Astrocyte of the spinal cord (primary cell): ENCODE data around the gene CDK6.

Experiments used
- DNase-seq: peaks from one replicate; pipeline ENCODE4 v3.0.0; 2011; ENCODE audit warnings: low read depth, low spot score
- H3K4me3 ChIP-seq: 2 replicates; pipeline ENCODE4 v1.5.1; 2011; ENCODE audit warnings: low read depth, mild to moderate bottlenecking, low read length, moderate library complexity
- CTCF ChIP-seq: IDR thresholded peaks from 2 replicates; pipeline ENCODE4 v1.5.1; 2012; ENCODE audit warnings: low read depth, mild to moderate bottlenecking, low read length, inconsistent platforms
- in situ Hi-C: cut with HindIII; loops from 2 replicates; pipeline ENCODE4 v1.10.0; 2017; ENCODE audit warnings: low sequenced_read_pairs

Gene CDK6

GRCh38 chr7:92707435-92707834 lies 128.9 kb downstream of the CDK6 start:
- DNase-seq: no peak
- in situ Hi-C loops: no loop called here
- TF ChIP-seq CTCF: no peak
- H3K4me3 ChIP-seq: no peak overlapping the region

DNA sequence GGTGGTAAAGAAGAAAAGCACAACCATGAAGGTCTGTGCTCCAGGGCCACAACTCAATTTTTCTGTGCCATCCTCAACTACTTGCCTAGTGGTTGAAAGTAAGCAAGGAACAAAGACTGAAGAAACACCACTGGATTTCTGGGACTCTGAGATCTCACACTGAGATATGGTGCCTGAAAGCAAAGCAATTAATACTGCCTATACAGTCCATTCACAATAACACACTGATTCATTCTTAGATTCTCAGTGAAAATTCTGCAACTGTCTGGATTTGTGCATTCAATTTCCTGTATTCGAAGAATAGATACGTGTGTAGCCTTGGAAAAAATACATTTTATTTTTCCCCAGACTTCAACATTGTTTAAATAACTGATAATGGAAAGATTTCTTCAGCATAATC lies 129.8 kb downstream of the CDK6 start:
- no peak for DNase-seq
- no peak for TF ChIP-seq CTCF
- no peak overlapping the region for H3K4me3 ChIP-seq
- in situ Hi-C loops: no loop called here

- H3K4me3 ChIP-seq: no peak overlapping the region
- DNase-seq: no peak
- no peak for TF ChIP-seq CTCF
- in situ Hi-C loops: no loop called here
Observed at GRCh38 chr7:92705831-92706230, 130.5 kb downstream of the CDK6 start.

GRCh38 chr7:92704858-92705257 lies 131.5 kb downstream of the CDK6 start:
- TF ChIP-seq CTCF: no peak
- no peak for DNase-seq
- no peak overlapping the region for H3K4me3 ChIP-seq
- in situ Hi-C loops: no loop called here

GRCh38 chr7:92702535-92702934 lies 133.8 kb downstream of the CDK6 start:
- no peak for TF ChIP-seq CTCF
- in situ Hi-C loops: no loop called here

DNA sequence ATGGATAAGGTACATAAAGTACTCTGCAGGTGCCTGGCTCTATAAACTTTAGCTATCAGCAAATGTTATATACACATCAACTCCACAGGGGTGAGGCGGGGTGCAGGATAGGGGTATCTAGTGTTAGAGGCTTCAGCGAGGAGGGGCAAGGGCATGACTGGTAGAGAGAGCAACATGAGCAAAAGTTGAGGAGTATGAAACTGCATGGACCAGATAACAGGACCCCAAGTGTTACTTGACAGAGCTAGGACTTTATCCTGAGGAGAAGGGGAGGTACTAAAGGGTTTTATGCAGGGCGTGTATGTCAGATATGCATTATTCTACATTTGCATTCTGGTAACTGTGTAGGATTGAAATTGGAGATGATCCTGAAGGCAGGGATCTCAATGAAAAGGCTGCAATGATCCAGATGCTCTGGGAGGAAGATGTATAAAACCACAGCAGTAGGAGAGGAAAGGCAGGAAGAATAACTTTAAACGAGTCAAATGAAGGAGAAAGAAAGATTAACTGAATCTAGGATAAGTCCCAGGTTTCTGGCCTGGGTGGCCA lies 136.3 kb downstream of the CDK6 start:
- H3K4me3 ChIP-seq: no peak overlapping the region
- DNase-seq: no peak
- in situ Hi-C loops: no loop called here
- no peak for TF ChIP-seq CTCF

More at GRCh38 chr7:92702535-92702934, 133.8 kb downstream of the CDK6 start:
- DNase-seq: no peak
- H3K4me3 ChIP-seq: no peak overlapping the region

- no peak for DNase-seq
- in situ Hi-C loops: no loop called here
- no peak overlapping the region for H3K4me3 ChIP-seq
- TF ChIP-seq CTCF: no peak
Observed at GRCh38 chr7:92699560-92699959, 136.8 kb downstream of the CDK6 start.
